Measurements from ENCODE around the gene MYO16. TPM values are rescaled to one million over a fixed set of nuclear protein-coding genes. Genes with fewer than 3 reads are reported as not detected.

The MYO16 gene
- total and polyA plus RNA-seq, 3 donors from 2014 or later: 3.1 to 4.0 (median 3.4) TPM

DNA sequence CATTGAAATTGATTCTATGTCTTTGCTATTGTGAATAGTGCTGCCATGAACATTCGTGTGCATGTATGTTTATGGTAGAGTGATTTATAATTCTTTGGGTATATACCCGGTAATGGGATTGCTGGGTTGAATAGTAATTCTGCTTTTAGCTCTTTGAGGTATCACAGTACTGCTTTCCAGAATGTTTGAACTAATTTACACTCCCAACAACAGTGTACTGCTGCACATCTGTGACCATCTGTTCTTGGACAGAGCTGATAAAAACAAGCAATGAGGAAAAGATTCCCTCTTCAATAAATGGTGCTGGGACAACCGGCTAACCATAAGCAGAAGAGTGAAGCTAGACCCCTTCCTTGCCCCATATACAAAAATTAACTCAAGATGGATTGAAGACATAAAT, 231.0 kb downstream of the MYO16 start:
- no peak for DNase-seq
- no peaks in the 10 kb centered on the region for H3K4me1 ChIP-seq
- no peaks in the 10 kb centered on the region for H3K27me3 ChIP-seq
- H3K9me3 ChIP-seq: no peaks in the 10 kb centered on the region
- no peak for TF ChIP-seq POLR2A (IDR thresholded peaks at IDR 0.05)
- TF ChIP-seq, protein P1, sequence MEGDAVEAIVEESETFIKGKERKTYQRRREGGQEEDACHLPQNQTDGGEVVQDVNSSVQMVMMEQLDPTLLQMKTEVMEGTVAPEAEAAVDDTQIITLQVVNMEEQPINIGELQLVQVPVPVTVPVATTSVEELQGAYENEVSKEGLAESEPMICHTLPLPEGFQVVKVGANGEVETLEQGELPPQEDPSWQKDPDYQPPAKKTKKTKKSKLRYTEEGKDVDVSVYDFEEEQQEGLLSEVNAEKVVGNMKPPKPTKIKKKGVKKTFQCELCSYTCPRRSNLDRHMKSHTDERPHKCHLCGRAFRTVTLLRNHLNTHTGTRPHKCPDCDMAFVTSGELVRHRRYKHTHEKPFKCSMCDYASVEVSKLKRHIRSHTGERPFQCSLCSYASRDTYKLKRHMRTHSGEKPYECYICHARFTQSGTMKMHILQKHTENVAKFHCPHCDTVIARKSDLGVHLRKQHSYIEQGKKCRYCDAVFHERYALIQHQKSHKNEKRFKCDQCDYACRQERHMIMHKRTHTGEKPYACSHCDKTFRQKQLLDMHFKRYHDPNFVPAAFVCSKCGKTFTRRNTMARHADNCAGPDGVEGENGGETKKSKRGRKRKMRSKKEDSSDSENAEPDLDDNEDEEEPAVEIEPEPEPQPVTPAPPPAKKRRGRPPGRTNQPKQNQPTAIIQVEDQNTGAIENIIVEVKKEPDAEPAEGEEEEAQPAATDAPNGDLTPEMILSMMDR (IDR thresholded peaks at IDR 0.05): no peak
- no peaks in the 10 kb centered on the region for H3K36me3 ChIP-seq (ENCODE audit: low read depth, missing control alignments)
- intact Hi-C loops (cut with DNase I; ENCODE audit: low total_unique reads): no loop called here
- H3K4me3 ChIP-seq: no peak overlapping the region
- 56 to 63% methylated on average over 3 of the region's 3 CpGs for WGBS, 2 donors
- H3K27ac ChIP-seq: no peak overlapping the region

DNA sequence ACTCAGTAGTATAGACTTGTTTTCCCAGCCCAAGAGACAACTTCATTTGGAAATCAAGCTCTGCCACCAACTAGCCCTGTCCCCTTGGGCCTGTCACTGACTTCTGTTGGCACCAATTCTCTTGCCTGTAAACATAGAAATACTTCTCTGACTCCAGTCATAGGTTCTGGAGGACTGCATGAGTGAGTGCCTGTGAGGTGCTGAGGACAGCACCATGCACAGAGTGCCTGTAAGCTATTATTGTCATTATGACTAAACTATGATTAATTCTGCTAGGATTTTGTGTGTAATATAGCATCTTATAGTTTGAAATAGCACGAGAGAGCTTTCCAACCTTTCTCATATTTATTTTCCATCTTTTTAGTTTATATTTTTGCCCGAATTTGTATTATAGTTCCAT, 247.9 kb downstream of the MYO16 start:
- TF ChIP-seq POLR2A (IDR thresholded peaks at IDR 0.05): no peak
- TF ChIP-seq, protein P1 (IDR thresholded peaks at IDR 0.05): no peak
- 80 to 82% methylated on average over 2 of the region's 2 CpGs for WGBS, 2 donors
- no peak for DNase-seq
- intact Hi-C loops (cut with DNase I; ENCODE audit: low total_unique reads): no loop called here
- Histone ChIP-seq H3K27ac (no peak overlapping the region), H3K36me3 (ENCODE audit: low read depth, missing control alignments) (no peaks in the 10 kb centered on the region), H3K4me1 (no peaks in the 10 kb centered on the region), H3K27me3 (no peaks in the 10 kb centered on the region), H3K4me3 (no peak overlapping the region), H3K9me3 (no peaks in the 10 kb centered on the region)

DNA sequence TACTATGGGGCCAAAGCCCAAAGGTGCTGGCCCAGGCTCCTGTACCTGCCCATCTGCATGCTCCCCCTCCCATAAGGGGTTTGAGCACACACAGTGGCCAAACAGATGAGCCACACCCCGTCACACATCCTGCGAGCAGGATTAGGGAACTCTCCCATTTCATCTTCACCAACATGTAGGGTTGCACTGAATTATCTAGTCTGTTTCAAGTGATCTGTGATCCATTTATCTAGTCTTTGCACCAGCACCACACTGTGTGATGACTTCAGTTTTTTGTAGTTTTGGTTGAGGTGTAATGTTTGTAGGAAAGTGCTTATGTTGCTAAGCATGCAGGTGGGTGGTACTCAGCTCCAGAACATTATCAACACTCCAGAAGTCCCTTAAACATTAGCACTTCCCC, 249.3 kb downstream of the MYO16 start:
- WGBS, 2 donors: 94% methylated on average over 2 of the region's 2 CpGs

GRCh38 chr13:108889324-108889984, 260.0 kb downstream of the MYO16 start:
- intact Hi-C loops (cut with DNase I; ENCODE audit: low total_unique reads): no loop called here
- no peaks in the 10 kb centered on the region for H3K27me3 ChIP-seq
- no peak overlapping the region for H3K4me3 ChIP-seq
- no peak for TF ChIP-seq POLR2A (IDR thresholded peaks at IDR 0.05)
- TF ChIP-seq, protein P1 (IDR thresholded peaks at IDR 0.05): no peak
- no peak overlapping the region for H3K27ac ChIP-seq
- 77 to 81% methylated on average over 2 of the region's 2 CpGs for WGBS, 2 donors
- H3K9me3 ChIP-seq: no peaks in the 10 kb centered on the region
- no peaks in the 10 kb centered on the region for H3K36me3 ChIP-seq (ENCODE audit: low read depth, missing control alignments)
- no peak for DNase-seq
- H3K4me1 ChIP-seq: no peaks in the 10 kb centered on the region

More for the DNA sequence above, 249.3 kb downstream of the MYO16 start:
- no peaks in the 10 kb centered on the region for H3K4me1 ChIP-seq
- no peak overlapping the region for H3K4me3 ChIP-seq
- no peaks in the 10 kb centered on the region for H3K9me3 ChIP-seq
- H3K27ac ChIP-seq: no peak overlapping the region
- H3K36me3 ChIP-seq (ENCODE audit: low read depth, missing control alignments): no peaks in the 10 kb centered on the region
- DNase-seq: no peak
- intact Hi-C loops (cut with DNase I; ENCODE audit: low total_unique reads): no loop called here
- TF ChIP-seq, protein P1 (IDR thresholded peaks at IDR 0.05): no peak
- TF ChIP-seq POLR2A (IDR thresholded peaks at IDR 0.05): no peak
- no peaks in the 10 kb centered on the region for H3K27me3 ChIP-seq

GRCh38 chr13:108895220-108895704, 265.9 kb downstream of the MYO16 start:
- DNase-seq: no peak

More at GRCh38 chr13:108895220-108895704, 265.9 kb downstream of the MYO16 start:
- H3K36me3 ChIP-seq (ENCODE audit: low read depth, missing control alignments): no peaks in the 10 kb centered on the region
- no peak overlapping the region for H3K4me3 ChIP-seq
- H3K27me3 ChIP-seq: no peaks in the 10 kb centered on the region
- TF ChIP-seq, protein P1 (IDR thresholded peaks at IDR 0.05): peak in 1 of 3 experiments; percentile 24
- no peak for TF ChIP-seq POLR2A (IDR thresholded peaks at IDR 0.05)
- intact Hi-C loops (cut with DNase I; ENCODE audit: low total_unique reads): no loop called here
- no peaks in the 10 kb centered on the region for H3K9me3 ChIP-seq
- 22 to 35% methylated on average over 5 of the region's 5 CpGs for WGBS, 2 donors
- no peak overlapping the region for H3K27ac ChIP-seq
- no peaks in the 10 kb centered on the region for H3K4me1 ChIP-seq
